Fibroblast of the conjunctiva (primary cell): ENCODE data around the gene ERVW-1.
"Not testable (repeated sequence)": the region's sequence is repeated elsewhere in the genome, so short reads cannot be mapped to it uniquely, and the experiment has no call there.

ENCODE experiments used
- DNase-seq: peaks from one replicate; pipeline ENCODE4 v3.0.0-alpha.2; 2010; ENCODE audit warnings: low read depth

Gene ERVW-1

GRCh38 chr7:92477681-92478080 is at the start of gene ERVW-1:
Gene ERVW-1 (minus strand): TSS chr7:92477946. CDS start chr7:92470381, 7,565 bp downstream.
- DNase-seq, result not testable (repeated sequence)

GRCh38 chr7:92523110-92523509 is 45.4 kb upstream of the ERVW-1 start:
- no peak for DNase-seq

GRCh38 chr7:92520024-92520423 is 42.3 kb upstream of the ERVW-1 start:
- DNase-seq, result no peak

- DNase-seq, result no peak
These were observed 39.9 kb upstream of the ERVW-1 start for GRCh38 chr7:92517631-92518030.

- no peak for DNase-seq
These were observed 35.6 kb upstream of the ERVW-1 start for GRCh38 chr7:92513167-92513902.

GRCh38 chr7:92508946-92509345 is 31.2 kb upstream of the ERVW-1 start:
- no peak for DNase-seq

GRCh38 chr7:92506363-92506762 is 28.6 kb upstream of the ERVW-1 start:
- DNase-seq, result no peak

- DNase-seq, result no peak
These were observed 26.8 kb upstream of the ERVW-1 start for GRCh38 chr7:92504563-92504962.

GRCh38 chr7:92503767-92504166 is 26.0 kb upstream of the ERVW-1 start:
- no peak for DNase-seq

- DNase-seq, result no peak
These were observed 20.8 kb upstream of the ERVW-1 start for GRCh38 chr7:92498557-92498956.

GRCh38 chr7:92496876-92497275 is 19.1 kb upstream of the ERVW-1 start:
- no peak for DNase-seq

- DNase-seq, result no peak
These were observed 11.9 kb upstream of the ERVW-1 start for GRCh38 chr7:92489634-92490033.

GRCh38 chr7:92487804-92488203 is 10.1 kb upstream of the ERVW-1 start:
- DNase-seq, result no peak

GRCh38 chr7:92485974-92486373 is 8.2 kb upstream of the ERVW-1 start:
- no peak for DNase-seq

GRCh38 chr7:92485267-92485892 is 7.6 kb upstream of the ERVW-1 start:
- no peak for DNase-seq

- not testable (repeated sequence) for DNase-seq
These were observed 6.5 kb upstream of the ERVW-1 start for GRCh38 chr7:92484226-92484625.

- not testable (repeated sequence) for DNase-seq
These were observed 5.9 kb upstream of the ERVW-1 start for GRCh38 chr7:92483624-92484023.

- DNase-seq, result not testable (repeated sequence)
These were observed 1.4 kb upstream of the ERVW-1 start for GRCh38 chr7:92479146-92479545.

- DNase-seq, result no peak
These were observed 965 bp upstream of the ERVW-1 start for GRCh38 chr7:92478711-92479110.

GRCh38 chr7:92478095-92478494 is 349 bp upstream of the ERVW-1 start:
- no peak for DNase-seq

- DNase-seq, result not testable (repeated sequence)
These were observed 1.7 kb downstream of the ERVW-1 start for GRCh38 chr7:92475851-92476590.

GRCh38 chr7:92475261-92475770 is 2.4 kb downstream of the ERVW-1 start:
- DNase-seq, result not testable (repeated sequence)

GRCh38 chr7:92473989-92474388 is 3.8 kb downstream of the ERVW-1 start:
- DNase-seq, result not testable (repeated sequence)
